HG03521 (cell line): Measurements from ENCODE around the gene LRP6.
"Not testable (repeated sequence)": the region's sequence is repeated elsewhere in the genome, so short reads cannot be mapped to it uniquely, and the experiment has no call there.

ENCODE experiments used
- ATAC-seq: cut with Tn5 transposase; IDR thresholded peaks from one replicate; pipeline ENCODE4 v1.9.1; 2021; ENCODE audit warnings: mild to moderate bottlenecking, moderate library complexity; ENCODE audit not compliant: unreplicated experiment

The LRP6 gene

GRCh38 chr12:12127304-12127703 lies 139.5 kb downstream of the LRP6 start:
- ATAC-seq, result no peak

DNA sequence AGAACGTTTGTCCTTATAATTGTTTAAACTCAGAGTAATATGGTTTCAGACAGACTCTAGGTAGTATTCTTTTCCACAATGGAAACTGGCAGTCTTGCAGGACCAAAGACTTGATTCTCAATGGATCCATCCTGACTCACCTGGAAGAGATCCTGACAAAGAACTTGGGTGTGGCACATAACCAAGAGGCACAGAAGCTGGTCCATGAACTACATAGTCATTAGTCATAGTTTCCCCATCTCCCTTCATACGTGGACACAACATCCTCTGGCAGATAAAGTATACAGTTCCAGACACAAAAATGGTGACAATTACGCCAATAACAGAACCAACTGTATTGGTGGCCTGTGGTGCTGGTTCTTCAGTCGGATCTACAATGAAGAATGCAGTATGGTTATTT lies 140.3 kb downstream of the LRP6 start:
- ATAC-seq, result no peak

DNA sequence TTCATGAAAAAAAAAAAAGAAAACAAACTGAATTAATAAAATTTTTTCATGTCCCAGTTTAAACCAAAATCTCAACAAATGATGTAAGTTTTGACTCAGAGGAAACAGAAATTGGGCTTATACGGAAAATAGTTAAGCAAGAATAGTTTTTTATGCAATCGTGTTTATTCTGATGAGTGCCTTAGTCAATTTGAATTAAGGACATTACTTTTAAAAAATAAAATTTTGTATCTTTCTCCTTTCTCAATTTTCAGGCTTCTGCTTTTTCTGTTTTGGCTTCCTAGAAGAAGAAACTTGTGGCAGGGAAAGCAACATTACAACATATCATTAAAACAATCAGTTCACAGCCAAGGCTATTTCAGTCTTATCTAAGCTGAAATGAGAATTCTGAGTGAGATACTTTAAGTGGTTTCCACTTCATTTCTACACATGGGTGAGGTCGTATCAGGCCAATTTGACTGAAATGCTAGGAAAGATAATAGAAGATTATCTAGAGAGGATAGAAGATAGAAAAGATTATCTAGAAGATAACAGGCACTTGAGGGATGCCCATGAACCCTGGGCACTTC lies 143.7 kb downstream of the LRP6 start:
- no peak for ATAC-seq

- ATAC-seq, result no peak
Measured at GRCh38 chr12:12121061-12121460, 145.8 kb downstream of the LRP6 start.

- ATAC-seq, result no peak
Measured at GRCh38 chr12:12116677-12117076, 150.2 kb downstream of the LRP6 start.

DNA sequence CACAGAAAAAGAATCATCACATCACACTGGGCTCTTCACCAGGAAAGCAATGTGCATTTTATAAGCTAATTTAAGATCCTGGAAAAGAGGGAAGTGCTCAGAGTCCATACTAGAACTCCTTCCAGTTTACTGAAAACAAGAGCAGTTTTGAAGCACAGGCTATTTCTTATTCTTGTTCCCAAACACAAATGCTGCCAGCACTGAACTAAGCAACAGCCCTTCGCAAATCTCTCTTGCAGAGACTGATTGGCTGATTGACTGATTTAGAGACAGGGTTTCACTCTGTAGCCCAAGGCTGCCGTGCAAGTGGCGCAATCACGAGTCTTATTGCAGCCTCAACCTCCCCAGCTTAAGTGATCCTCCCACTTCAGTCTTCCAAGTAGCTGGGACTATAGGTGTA lies 151.3 kb downstream of the LRP6 start:
- no peak for ATAC-seq

DNA sequence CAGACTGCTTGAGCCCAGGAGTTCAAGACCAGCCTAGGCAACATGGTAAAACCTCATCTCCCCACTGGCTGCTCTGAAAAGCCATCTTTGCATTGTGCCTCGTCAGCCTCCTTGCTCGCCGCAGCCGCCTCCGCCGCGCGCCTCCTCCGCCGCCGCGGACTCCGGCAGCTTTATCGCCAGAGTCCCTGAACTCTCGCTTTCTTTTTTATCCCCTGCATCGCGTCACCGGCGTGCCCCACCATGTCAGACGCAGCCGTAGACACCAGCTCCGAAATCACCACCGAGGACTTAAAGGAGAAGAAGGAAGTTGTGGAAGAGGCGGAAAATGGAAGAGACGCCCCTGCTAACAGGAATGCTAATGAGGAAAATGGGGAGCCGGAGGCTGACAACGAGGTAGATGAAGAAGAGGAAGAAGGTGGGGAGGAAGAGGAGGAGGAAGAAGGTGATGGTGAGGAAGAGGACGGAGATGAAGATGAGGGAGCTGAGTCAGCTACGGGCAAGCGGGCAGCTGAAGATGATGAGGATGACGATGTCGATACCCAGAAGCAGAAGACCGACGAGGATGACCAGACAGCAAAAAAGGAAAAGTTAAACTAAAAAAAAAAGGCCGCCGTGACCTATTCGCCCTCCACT lies 155.8 kb downstream of the LRP6 start:
- ATAC-seq, result not testable (repeated sequence)

GRCh38 chr12:12108441-12109058 lies 158.3 kb downstream of the LRP6 start:
- no peak for ATAC-seq

DNA sequence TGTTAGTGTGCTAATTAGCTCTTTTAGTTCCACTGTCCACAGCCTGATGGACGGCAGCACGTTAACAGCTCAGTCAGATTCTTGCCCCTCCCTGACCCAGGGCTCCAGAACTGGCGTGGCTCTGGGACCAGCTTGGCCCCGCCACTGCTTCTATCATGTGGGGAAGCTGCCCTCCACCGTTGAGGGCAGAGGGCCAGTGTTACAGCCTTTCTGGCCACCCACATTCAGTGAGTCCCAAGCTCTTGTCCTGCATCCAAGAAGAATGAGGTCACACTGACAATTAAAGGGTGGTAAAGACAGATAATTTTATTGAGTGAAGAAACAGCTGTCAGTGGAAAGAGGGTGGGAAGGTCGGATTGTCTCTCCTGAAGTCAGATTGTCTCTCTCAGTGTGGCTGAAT lies 159.2 kb downstream of the LRP6 start:
- no peak for ATAC-seq

- ATAC-seq, result no peak
Measured at GRCh38 chr12:12099102-12099501, 167.7 kb downstream of the LRP6 start.

GRCh38 chr12:12098691-12099015 lies 168.2 kb downstream of the LRP6 start:
- ATAC-seq, result no peak

DNA sequence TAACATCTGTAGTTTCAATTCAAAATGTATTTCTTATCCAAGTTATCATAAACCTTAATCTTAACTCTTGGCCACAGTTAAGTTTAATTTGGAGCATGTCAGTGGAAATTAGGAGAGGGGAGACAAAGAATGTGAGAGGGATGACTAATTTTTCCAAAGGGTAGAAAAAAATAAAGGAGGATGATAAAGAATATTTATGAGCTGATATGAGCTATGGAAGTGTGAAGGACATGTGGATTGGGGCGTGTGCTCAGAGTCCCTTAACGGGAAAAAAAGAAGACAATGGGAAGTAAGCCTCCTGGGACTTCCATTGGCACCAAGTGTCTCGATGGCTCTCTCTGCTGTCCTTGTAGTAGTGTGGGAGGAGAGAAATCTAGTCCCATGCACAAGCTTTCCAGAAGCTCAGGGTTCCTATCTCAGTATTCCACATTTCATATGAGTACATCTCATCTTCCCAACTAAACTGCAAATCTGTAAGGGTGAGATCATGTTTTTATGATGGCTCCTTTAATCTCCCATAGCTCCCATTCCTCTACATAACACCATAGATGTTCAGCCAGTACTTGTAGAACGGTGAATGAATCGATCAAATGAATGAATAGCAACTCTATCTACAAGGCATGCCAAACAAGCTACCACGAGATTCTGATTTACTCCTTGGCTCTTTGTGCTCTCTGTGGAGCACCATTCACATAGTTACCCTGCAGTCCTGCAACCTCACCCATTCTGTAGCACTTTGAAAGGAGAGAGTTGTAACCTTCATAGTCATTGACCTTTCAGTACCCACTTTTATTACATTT lies 168.8 kb downstream of the LRP6 start:
- ATAC-seq, result no peak

DNA sequence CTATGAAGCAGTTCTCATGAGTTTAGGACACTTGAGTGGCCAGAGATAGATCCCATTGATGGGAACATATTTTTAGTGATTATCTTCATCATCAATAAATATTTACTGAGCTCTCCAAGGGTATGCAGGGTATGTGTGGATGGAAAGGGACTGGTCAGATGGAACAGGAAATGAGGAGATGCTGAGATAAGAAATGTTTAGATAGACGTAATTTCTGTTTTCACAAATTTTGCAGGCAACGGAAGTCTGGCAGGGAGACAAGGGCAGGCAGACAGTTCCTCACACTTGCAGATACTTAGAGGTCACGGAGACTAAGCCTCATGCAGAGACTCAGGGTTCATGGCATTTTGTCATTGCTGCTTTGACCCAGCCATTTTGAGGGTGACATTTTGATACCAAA lies 171.8 kb downstream of the LRP6 start:
- no peak for ATAC-seq

- ATAC-seq, result no peak
Measured at GRCh38 chr12:12094481-12094880, 172.4 kb downstream of the LRP6 start.

DNA sequence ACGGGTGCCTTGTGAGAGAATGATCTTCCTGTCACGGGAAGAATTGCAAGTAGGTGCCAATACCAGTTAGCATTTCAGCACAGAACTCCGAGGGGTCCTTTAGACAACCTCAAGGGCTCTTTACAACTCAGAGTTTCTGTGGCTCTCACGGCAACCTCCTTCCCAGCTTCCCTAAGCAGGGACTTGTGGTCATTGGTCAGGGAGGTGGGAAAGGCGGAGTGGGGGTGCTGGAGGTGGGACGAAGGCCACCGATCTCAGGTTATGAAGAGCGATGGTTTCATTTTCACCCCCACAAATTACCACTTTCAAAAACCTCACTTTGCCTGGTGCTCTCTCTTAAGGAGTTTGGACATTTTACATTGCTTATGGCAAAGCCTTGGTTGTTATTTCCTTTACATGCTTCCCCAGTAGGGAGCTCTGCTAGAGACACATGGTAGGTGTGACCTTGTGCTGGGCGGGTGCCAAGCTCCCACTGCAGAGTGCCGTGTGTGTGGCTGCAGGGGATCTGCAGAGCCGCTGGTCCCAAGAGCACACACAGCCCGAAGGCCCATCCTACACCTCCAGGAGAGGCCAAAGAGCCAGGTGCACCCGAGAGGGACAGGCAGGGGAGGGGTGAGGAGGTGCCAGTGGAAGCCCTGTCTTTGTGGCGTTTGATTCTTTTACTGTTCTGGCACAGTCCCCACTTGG lies 174.7 kb downstream of the LRP6 start:
- ATAC-seq, result no peak

GRCh38 chr12:12091071-12091470 lies 175.8 kb downstream of the LRP6 start:
- ATAC-seq, result no peak

- no peak for ATAC-seq
Measured at GRCh38 chr12:12088761-12089160, 178.1 kb downstream of the LRP6 start.

GRCh38 chr12:12088147-12088546 lies 178.7 kb downstream of the LRP6 start:
- no peak for ATAC-seq

- ATAC-seq, result no peak
Measured at GRCh38 chr12:12087693-12088034, 179.2 kb downstream of the LRP6 start.

DNA sequence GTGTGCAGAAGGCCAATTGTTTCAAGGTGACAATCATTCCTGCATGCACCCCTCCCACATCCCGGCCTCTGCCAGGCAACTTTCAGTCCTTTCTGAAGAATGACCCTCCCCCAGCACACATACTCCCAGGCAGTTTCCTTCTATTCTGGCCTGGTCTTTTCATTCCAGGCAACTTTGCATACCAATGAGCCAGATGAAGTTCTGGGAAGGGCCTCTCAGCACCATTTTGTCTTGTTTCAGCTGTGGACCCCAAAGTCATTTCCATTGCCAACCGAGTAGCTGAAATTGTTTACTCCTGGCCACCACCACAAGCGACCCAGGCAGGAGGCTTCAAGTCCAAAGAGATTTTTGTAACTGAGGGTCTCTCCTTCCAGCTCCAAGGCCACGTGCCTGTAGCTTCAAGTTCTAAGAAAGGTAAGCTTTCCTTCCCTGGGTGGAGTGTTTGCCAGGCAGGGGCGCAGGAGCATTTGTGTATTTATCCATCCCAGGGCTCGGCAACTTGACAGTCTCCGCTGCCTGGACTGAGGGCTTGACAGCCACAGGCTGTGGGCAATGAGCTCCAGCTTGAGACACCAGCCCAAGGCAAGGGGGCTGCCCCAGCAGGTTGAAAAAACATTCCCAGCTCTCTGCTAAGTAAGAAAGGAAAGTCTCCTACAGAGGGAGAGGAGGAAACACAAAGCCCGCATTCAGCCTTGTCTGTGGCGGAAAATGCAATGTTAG lies 179.7 kb downstream of the LRP6 start:
- ATAC-seq, result no peak

- ATAC-seq, result no peak
Measured at GRCh38 chr12:12086362-12086761, 180.5 kb downstream of the LRP6 start.
